ENCODE data around the gene TCEAL7. TPM values are rescaled to one million over a fixed set of nuclear protein-coding genes. Genes with fewer than 3 reads are reported as not detected.

The TCEAL7 gene
- total and polyA plus RNA-seq, 2 donors (not counting 3 experiments of a cell fraction or from before 2014, with no cell fraction given): 4.2 to 10.5 TPM

DNA sequence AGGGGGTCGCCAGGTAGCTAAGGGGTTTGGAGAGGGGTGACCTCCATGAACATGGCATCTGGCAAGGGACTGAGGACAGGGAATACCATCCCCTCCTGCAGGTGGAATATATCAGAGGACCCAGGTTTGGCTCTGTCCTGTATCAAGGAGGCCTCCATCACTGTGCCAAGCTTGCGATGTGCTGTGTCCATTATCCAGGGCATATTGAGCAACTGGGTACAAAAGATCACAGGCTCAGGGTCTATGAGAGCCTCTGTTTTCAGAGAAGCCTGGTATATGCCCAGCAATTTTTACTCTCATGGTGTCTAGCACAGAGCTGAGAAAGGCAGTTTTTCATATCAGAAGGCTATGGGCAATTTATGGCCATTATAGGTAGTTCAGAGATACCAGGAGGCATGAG lies 36.9 kb upstream of the TCEAL7 start:
- ChIA-PET CTCF (no interaction called here), POLR2A (no interaction called here)
- dilution Hi-C loops (cut with MboI; ENCODE audit: extremely low pct_ligation_motif_present, low sequenced_read_pairs): no loop called here
- no peak overlapping the region for H3K4me3 ChIP-seq (replicated peaks in 1 of 3; ENCODE audit: insufficient read depth in 1 of 3, low read depth in 1 of 3, low read length in 3 of 3)
- no peak overlapping the region for H2AFZ ChIP-seq (ENCODE audit: low read depth, low read length)
- no peak overlapping the region for H3K27ac ChIP-seq (ENCODE audit: insufficient read depth, low read depth, low read length)
- FAIRE-seq (no peak), DNase-seq (ENCODE audit: low read depth, low spot score) (no peak)
- H3K4me2 ChIP-seq (ENCODE audit: insufficient read depth, low read length): no peak overlapping the region
- no peaks in the 10 kb centered on the region for H3K9me1 ChIP-seq (replicated peaks; ENCODE audit: control insufficient read depth, extremely low read depth, insufficient read depth, low read length)
- H3K27me3 ChIP-seq (ENCODE audit: control insufficient read depth in 2 of 2, insufficient read depth in 2 of 2, low read length in 2 of 2): peaks cover 2 to 5% of the 10 kb centered on the region in 2 experiments
- BruUV-seq (replicated peaks): no TSS peak
- no peaks in the 10 kb centered on the region for H3K79me2 ChIP-seq (ENCODE audit: control insufficient read depth, insufficient read depth, low read length)
- H3K4me1 ChIP-seq (ENCODE audit: control insufficient read depth, extremely low read depth, insufficient read depth, low read length): no peaks in the 10 kb centered on the region
- no peak overlapping the region for H3K9ac ChIP-seq (replicated peaks; ENCODE audit: extremely low read depth, insufficient read depth, low read length)
- H3K36me3 ChIP-seq (ENCODE audit: control insufficient read depth in 2 of 2, extremely low read depth in 1 of 2, insufficient read depth in 2 of 2, low read length in 2 of 2): no peaks in the 10 kb centered on the region
- intact Hi-C loops (cut with micrococcal nuclease): no loop called here
- H4K20me1 ChIP-seq (replicated peaks; ENCODE audit: control insufficient read depth, extremely low read depth, insufficient read depth, low read length): no peaks in the 10 kb centered on the region
- no peaks in the 10 kb centered on the region for H3K9me3 ChIP-seq (replicated peaks; ENCODE audit: control insufficient read depth, insufficient read depth, low read length)
- TF ChIP-seq POLR2AphosphoS5 (IDR thresholded peaks at IDR 0.05; ENCODE audit: insufficient read depth, low read depth, low read length) (no peak), GATA2 (IDR thresholded peaks at IDR 0.05; ENCODE audit: insufficient read depth, insufficient read length, low read depth, low read length) (no peak), EZH2 (IDR thresholded peaks at IDR 0.05; ENCODE audit: borderline replicate concordance, low read depth, low read length, severe bottlenecking) (no peak), JUN (IDR thresholded peaks at IDR 0.05; ENCODE audit: borderline replicate concordance, insufficient read depth, insufficient read length, low read depth) (no peak)
- TF ChIP-seq, protein P1, sequence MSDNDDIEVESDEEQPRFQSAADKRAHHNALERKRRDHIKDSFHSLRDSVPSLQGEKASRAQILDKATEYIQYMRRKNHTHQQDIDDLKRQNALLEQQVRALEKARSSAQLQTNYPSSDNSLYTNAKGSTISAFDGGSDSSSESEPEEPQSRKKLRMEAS (IDR thresholded peaks at IDR 0.05; ENCODE audit: insufficient read depth, insufficient read length): no peak
- TF ChIP-seq, protein P2, sequence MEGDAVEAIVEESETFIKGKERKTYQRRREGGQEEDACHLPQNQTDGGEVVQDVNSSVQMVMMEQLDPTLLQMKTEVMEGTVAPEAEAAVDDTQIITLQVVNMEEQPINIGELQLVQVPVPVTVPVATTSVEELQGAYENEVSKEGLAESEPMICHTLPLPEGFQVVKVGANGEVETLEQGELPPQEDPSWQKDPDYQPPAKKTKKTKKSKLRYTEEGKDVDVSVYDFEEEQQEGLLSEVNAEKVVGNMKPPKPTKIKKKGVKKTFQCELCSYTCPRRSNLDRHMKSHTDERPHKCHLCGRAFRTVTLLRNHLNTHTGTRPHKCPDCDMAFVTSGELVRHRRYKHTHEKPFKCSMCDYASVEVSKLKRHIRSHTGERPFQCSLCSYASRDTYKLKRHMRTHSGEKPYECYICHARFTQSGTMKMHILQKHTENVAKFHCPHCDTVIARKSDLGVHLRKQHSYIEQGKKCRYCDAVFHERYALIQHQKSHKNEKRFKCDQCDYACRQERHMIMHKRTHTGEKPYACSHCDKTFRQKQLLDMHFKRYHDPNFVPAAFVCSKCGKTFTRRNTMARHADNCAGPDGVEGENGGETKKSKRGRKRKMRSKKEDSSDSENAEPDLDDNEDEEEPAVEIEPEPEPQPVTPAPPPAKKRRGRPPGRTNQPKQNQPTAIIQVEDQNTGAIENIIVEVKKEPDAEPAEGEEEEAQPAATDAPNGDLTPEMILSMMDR (IDR thresholded peaks at IDR 0.05; ENCODE audit: extremely low read depth in 1 of 2, insufficient read depth in 1 of 2, low read depth in 1 of 2, low read length in 2 of 2): no peak
